Measurements from ENCODE around the gene UGT1A3.

DNA sequence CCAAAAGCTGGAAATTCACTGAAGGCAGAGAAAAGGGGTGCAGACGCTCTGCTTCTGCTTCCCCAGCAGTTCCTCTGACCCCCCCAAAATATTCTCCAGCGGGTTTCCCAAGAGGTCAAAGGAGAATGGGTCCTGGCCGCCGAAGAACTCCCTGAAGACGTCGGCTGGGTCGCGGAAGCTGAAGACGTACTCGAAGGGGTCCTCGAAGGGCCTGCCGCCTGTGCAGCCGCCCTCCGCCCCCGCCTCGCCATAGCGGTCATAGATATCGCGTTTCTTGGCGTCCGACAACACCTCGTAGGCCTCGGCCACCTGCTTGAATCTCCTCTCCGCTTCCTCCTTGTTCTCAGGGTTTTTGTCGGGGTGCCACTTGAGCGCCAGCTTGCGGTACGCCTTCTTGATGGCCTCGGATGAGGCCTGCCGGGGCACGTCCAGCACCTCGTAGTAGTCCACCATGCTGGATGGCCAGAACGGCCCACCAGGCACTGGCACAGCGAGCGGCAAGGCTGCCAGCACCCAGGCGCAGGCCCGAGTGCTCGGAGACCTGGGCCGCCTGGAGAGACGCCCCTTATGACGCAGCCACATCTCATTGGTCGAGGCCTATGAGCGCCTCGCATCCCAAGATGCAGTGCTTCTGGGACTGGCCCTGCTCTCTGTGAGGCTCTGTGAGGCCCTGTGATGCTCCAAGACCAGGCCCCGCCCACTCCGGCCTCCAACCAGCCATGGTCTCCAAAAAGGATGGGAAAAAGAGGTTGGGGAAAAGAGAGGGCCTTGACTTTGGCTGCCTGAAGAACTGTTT lies 14.8 kb downstream of the UGT1A3 start:
- TF ChIP-seq POLR2AphosphoS5 (IDR thresholded peaks at IDR 0.05) (no peak), POLR2A (IDR thresholded peaks at IDR 0.05) (no peak), EP300 (IDR thresholded peaks at IDR 0.05) (no peak)
- TF ChIP-seq, protein P1, sequence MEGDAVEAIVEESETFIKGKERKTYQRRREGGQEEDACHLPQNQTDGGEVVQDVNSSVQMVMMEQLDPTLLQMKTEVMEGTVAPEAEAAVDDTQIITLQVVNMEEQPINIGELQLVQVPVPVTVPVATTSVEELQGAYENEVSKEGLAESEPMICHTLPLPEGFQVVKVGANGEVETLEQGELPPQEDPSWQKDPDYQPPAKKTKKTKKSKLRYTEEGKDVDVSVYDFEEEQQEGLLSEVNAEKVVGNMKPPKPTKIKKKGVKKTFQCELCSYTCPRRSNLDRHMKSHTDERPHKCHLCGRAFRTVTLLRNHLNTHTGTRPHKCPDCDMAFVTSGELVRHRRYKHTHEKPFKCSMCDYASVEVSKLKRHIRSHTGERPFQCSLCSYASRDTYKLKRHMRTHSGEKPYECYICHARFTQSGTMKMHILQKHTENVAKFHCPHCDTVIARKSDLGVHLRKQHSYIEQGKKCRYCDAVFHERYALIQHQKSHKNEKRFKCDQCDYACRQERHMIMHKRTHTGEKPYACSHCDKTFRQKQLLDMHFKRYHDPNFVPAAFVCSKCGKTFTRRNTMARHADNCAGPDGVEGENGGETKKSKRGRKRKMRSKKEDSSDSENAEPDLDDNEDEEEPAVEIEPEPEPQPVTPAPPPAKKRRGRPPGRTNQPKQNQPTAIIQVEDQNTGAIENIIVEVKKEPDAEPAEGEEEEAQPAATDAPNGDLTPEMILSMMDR (IDR thresholded peaks at IDR 0.05), result no peak
